Skeletal muscle satellite cell (primary cell): ENCODE data around the gene PSME1.

Source experiments
- H3K27me3 ChIP-seq: 2 replicates; pipeline ENCODE4 v1.7.0; 2013; ENCODE audit warnings: low read length; ENCODE audit not compliant: control insufficient read depth, insufficient read depth
- H3K36me3 ChIP-seq: 2 replicates; pipeline ENCODE4 v1.7.0; 2013; ENCODE audit warnings: mild to moderate bottlenecking, control low read depth, low read length; ENCODE audit not compliant: insufficient read depth
- H3K4me1 ChIP-seq: 2 replicates; pipeline ENCODE4 v1.7.0; 2013; ENCODE audit warnings: low read length; ENCODE audit not compliant: control insufficient read depth, insufficient read depth
- H3K4me2 ChIP-seq: 2 replicates; pipeline ENCODE4 v1.7.0; 2013; ENCODE audit warnings: mild to moderate bottlenecking, low read length
- H3K4me3 ChIP-seq: 2 replicates; pipeline ENCODE4 v1.7.0; 2013; ENCODE audit warnings: low read length
- H3K9ac ChIP-seq: 2 replicates; pipeline ENCODE4 v1.7.0; 2013; ENCODE audit warnings: mild to moderate bottlenecking, low read depth, low read length, moderate library complexity
- H3K9me3 ChIP-seq: replicated peaks from 2 replicates; pipeline ENCODE4 v1.7.0; 2013; ENCODE audit warnings: mild to moderate bottlenecking, control low read depth, low read length

PSME1 gene

DNA sequence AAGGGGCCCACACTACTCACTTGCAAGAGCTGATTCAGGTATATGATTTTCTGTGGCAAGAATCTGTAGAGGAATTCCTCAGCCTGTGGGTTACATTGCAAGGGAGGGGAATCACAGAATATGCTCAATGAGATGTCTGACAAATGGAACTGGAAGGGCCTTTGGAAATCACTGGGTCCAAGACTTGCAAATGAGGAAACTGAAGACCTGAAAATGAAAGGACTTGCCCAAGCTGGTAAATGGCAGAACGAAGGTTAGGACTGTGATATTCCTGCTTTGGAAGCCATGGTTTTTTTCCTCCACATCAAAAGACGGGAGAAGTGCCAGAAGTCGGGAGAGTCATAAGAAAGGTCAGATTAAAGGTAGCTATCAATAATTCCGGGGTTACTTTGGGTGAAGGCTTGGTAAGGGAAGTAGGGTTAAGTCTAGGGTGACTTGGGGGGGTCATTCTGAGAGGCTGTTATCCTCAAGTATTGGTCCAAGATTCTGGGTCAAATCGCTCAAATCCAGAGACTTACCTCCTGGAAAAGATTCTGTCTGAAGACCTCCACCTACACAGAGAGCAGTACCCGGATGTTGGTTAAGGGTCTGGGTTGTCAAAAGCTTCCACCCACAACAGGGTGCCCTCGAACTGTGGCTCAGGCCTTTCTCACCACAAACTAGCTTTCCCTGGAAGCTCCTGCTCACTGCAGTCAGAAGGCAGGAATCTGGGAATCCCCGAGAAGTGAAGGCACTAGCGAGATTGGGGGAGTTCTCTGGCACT is 9.9 kb downstream of the PSME1 start:
- H3K36me3 ChIP-seq: peaks cover 24% of the 10 kb centered on the region
- H3K4me1 ChIP-seq: peaks cover 34% of the 10 kb centered on the region
- peak overlapping the region; percentile 81 for H3K9ac ChIP-seq
- H3K4me2 ChIP-seq: peak overlapping the region; percentile 94
- peak overlapping the region; percentile 93 for H3K4me3 ChIP-seq
- no peaks in the 10 kb centered on the region for H3K9me3 ChIP-seq
- no peaks in the 10 kb centered on the region for H3K27me3 ChIP-seq

DNA sequence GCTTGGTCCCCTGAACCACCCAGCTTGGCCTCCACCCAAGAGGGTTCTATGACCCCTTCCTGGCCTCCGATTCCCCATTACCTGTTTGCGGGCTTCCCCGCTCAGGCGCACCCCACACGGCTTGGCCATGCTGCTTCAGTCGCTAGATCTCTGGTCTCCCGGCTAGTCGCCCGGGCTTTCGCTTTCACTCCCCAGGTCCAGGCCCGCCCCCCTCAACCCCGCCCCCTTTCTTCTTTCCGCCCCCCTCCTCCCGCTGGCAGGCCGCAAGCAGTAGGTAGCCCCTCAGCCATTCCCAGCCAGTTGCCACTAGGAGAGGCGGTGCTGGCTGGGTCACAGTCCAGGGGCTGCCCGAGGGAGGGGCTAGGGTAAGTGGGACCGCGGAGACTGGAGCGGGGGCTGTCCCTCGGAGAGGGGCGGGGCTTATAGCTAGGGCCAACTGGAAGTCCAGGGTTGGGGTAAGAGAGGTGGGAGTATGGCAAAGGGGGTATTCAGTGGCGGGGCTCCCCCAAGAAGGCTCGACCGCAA is 10.5 kb downstream of the PSME1 start, which contains the start of gene PSME2:
Gene PSME2, minus strand, starts transcription at position 158 of the 525 bp plus-strand sequence. Its CDS starts 29 bp downstream, at position 129.
- Histone ChIP-seq H3K27me3 (no peaks in the 10 kb centered on the region), H3K36me3 (peaks cover 30% of the 10 kb centered on the region), H3K4me3 (peak within 1 kb of the TSS; percentile 93), H3K4me1 (peaks cover 34% of the 10 kb centered on the region), H3K9me3 (no peaks in the 10 kb centered on the region), H3K9ac (peak within 1 kb of the TSS; percentile 90), H3K4me2 (peak within 1 kb of the TSS; percentile 95)

DNA sequence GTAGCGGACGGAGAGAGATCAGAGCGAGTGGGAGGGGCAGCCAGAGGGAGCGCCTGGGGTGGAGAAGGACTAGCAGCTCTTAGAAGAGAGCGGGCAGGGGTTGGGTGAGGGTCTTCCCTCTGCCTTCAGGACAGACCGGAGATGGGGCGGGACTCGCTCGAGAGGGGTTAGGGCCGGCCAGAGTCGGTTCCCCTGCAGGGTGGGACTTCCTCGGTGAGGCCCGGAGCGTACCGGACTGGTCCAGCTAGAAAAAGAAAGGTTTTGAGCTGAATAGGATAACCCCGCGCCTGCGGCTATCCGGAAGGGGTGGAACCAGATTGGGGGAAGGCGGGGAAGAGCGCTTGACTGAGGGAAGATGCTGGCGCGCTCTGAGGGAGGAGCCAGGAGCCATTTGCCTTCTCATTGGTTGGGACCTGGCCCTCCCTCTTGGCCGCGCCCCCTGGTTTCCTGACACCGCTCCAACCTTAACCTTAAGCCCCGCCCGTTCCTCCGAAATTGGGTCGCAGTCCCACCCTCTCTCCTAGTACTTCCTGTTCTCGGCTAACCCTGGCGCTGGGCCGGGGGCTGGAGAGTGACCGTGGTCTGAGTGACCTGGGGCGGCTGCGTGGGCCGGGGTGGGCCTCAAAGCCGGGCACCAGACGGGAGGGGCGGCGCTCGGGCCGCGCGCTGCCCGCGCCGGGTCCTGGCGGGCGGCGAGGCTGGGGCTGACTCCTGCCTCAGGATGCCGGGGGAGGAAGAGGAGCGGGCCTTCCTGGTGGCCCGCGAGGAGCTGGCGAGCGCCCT is 11.2 kb downstream of the PSME1 start, which contains the start of gene RNF31:
Gene RNF31, plus strand, starts transcription at position 521 of the 783 bp plus-strand sequence. Its CDS starts 201 bp downstream, at position 722.
- peaks cover 29% of the 10 kb centered on the region for H3K4me1 ChIP-seq
- H3K9ac ChIP-seq: peak within 1 kb of the TSS; percentile 90
- no peaks in the 10 kb centered on the region for H3K27me3 ChIP-seq
- H3K4me3 ChIP-seq: peak within 1 kb of the TSS; percentile 93
- H3K36me3 ChIP-seq: peaks cover 37% of the 10 kb centered on the region
- no peaks in the 10 kb centered on the region for H3K9me3 ChIP-seq
- peak within 1 kb of the TSS; percentile 95 for H3K4me2 ChIP-seq

DNA sequence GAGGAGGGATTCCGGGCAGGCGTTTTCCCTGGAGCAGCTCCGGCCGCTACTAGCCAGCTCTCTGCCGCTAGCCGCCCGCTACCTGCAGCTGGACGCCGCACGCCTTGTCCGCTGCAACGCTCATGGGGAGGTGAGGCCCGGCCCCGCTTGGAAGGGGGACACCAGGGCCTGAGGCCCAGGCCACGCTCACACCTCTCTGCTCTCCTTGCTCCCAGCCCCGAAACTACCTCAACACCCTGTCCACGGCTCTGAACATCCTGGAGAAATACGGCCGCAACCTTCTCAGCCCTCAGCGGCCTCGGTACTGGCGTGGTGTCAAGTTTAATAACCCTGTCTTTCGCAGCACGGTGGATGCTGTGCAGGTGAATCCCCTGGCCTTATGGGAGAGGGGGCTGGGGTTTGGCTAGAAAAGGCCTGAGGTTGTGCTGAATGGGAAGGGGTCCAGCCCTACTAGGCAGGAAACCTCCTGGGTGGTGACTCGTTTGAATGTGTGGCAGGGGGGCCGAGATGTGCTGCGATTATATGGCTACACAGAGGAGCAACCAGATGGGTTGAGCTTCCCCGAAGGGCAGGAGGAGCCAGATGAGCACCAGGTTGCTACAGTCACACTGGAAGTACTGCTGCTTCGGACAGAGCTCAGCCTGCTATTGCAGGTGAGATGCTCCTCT is 11.9 kb downstream of the PSME1 start:
- Histone ChIP-seq H3K4me3 (peak overlapping the region; percentile 93), H3K36me3 (peaks cover 40% of the 10 kb centered on the region), H3K27me3 (no peaks in the 10 kb centered on the region), H3K4me1 (peaks cover 29% of the 10 kb centered on the region), H3K9ac (peak overlapping the region; percentile 90), H3K9me3 (no peaks in the 10 kb centered on the region), H3K4me2 (peak overlapping the region; percentile 95)

DNA sequence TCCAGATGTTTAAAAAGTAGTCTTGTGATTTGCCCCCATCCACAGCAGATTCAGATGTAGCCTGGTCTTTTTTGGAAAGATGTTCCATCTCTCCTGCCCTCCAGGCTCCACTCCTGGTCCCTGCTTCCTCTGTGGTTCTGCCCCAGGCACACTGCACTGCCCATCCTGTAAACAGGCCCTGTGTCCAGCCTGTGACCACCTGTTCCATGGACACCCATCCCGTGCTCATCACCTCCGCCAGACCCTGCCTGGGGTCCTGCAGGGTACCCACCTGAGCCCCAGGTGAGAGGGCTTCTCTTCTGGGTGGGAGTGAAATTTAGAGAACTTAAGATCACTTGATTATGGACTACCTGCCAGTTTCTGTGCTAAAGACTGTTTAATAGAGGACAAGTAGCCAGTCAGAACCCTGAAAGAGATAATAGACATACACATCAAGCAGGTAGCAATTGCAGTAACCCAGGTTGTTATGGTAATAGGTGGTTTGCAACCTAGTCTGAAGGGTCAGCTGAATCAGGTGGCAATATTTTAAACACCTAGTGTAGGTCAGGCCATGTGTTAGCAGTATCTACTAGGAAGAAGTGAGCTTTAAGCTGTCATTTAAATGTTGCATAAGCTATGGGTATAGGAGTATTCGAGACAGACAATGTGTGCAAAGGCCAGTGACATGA is 13.4 kb downstream of the PSME1 start:
- peaks cover 18% of the 10 kb centered on the region for H3K4me1 ChIP-seq
- H3K9me3 ChIP-seq: no peaks in the 10 kb centered on the region
- H3K27me3 ChIP-seq: no peaks in the 10 kb centered on the region
- no peak overlapping the region for H3K9ac ChIP-seq
- no peak overlapping the region for H3K4me3 ChIP-seq
- no peak overlapping the region for H3K4me2 ChIP-seq
- H3K36me3 ChIP-seq: peaks cover 34% of the 10 kb centered on the region

DNA sequence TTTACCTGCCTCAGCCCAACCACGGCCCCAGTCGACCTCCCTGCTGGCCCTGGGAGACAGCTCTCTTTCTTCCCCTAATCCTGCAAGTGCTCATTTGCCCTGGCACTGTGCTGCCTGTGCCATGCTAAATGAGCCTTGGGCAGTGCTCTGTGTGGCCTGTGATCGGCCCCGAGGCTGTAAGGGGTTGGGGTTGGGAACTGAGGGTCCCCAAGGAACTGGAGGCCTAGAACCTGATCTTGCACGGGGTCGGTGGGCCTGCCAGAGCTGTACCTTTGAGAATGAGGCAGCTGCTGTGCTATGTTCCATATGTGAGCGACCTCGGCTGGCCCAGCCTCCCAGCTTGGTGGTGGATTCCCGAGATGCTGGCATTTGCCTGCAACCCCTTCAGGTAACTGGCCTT is 14.1 kb downstream of the PSME1 start:
- no peaks in the 10 kb centered on the region for H3K27me3 ChIP-seq
- H3K36me3 ChIP-seq: peaks cover 39% of the 10 kb centered on the region
- H3K4me2 ChIP-seq: no peak overlapping the region
- no peaks in the 10 kb centered on the region for H3K9me3 ChIP-seq
- H3K4me3 ChIP-seq: no peak overlapping the region
- peaks cover 18% of the 10 kb centered on the region for H3K4me1 ChIP-seq
- H3K9ac ChIP-seq: no peak overlapping the region

DNA sequence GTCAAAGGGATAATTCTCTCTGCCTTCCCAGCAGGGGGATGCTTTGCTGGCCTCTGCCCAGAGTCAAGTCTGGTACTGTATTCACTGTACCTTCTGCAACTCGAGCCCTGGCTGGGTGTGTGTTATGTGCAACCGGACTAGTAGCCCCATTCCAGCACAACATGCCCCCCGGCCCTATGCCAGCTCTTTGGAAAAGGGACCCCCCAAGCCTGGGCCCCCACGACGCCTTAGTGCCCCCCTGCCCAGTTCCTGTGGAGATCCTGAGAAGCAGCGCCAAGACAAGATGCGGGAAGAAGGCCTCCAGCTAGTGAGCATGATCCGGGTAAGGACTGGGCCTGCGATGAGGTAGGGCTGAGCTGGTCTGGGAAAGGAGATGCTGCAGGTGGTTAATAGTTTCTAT is 14.6 kb downstream of the PSME1 start:
- H3K4me1 ChIP-seq: peaks cover 13% of the 10 kb centered on the region
- H3K9ac ChIP-seq: no peak overlapping the region
- no peak overlapping the region for H3K4me3 ChIP-seq
- no peaks in the 10 kb centered on the region for H3K27me3 ChIP-seq
- H3K36me3 ChIP-seq: peaks cover 44% of the 10 kb centered on the region
- no peaks in the 10 kb centered on the region for H3K9me3 ChIP-seq
- H3K4me2 ChIP-seq: no peak overlapping the region

DNA sequence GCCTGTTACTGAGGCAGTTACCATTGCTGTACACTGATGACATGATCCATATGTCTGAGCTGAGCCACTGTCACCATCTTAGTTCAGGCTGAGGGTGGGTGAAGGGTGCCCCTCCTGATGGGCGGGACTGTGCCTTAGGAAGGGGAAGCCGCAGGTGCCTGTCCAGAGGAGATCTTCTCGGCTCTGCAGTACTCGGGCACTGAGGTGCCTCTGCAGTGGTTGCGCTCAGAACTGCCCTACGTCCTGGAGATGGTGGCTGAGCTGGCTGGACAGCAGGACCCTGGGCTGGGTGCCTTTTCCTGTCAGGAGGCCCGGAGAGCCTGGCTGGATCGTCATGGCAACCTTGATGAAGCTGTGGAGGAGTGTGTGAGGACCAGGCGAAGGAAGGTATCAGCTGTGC is 15.0 kb downstream of the PSME1 start:
- Histone ChIP-seq H3K36me3 (peaks cover 48% of the 10 kb centered on the region), H3K9ac (no peak overlapping the region), H3K27me3 (no peaks in the 10 kb centered on the region), H3K4me3 (no peak overlapping the region), H3K9me3 (no peaks in the 10 kb centered on the region), H3K4me1 (peaks cover 8% of the 10 kb centered on the region), H3K4me2 (no peak overlapping the region)

DNA sequence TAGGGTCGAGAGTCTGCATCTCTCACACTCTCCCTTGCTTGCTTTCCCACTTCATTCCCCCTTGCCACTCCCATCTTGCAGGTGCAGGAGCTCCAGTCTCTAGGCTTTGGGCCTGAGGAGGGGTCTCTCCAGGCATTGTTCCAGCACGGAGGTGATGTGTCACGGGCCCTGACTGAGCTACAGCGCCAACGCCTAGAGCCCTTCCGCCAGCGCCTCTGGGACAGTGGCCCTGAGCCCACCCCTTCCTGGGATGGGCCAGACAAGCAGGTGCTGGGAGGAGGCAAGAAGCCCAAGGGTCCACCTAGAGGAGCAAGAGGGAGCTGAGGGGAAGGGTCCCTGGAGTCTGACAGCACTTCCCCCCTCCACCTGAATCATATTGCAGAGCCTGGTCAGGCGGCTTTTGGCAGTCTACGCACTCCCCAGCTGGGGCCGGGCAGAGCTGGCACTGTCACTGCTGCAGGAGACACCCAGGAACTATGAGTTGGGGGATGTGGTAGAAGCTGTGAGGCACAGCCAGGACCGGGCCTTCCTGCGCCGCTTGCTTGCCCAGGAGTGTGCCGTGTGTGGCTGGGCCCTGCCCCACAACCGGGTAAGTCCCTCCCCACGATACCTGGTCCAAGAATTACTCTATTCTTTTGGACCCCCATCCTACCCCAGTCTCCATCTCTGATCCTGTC is 15.5 kb downstream of the PSME1 start:
- Histone ChIP-seq H3K9me3 (no peaks in the 10 kb centered on the region), H3K4me3 (no peak overlapping the region), H3K36me3 (peaks cover 49% of the 10 kb centered on the region), H3K4me1 (peaks cover 7% of the 10 kb centered on the region), H3K27me3 (no peaks in the 10 kb centered on the region), H3K9ac (no peak overlapping the region), H3K4me2 (no peak overlapping the region)

DNA sequence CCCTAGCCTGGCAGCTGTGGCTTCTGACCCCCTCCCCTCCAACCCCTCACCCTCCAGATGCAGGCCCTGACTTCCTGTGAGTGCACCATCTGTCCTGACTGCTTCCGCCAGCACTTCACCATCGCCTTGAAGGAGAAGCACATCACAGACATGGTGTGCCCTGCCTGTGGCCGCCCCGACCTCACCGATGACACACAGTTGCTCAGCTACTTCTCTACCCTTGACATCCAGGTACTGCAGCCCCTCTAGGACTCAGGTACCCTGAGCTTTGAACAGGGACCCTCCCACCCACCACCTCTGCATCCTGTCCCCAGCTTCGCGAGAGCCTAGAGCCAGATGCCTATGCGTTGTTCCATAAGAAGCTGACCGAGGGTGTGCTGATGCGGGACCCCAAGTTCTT is 19.1 kb downstream of the PSME1 start:
- no peak overlapping the region for H3K9ac ChIP-seq
- H3K9me3 ChIP-seq: no peaks in the 10 kb centered on the region
- no peak overlapping the region for H3K4me3 ChIP-seq
- H3K4me1 ChIP-seq: no peaks in the 10 kb centered on the region
- H3K27me3 ChIP-seq: no peaks in the 10 kb centered on the region
- peaks cover 65% of the 10 kb centered on the region for H3K36me3 ChIP-seq
- H3K4me2 ChIP-seq: no peak overlapping the region
